Uterus (tissue), 2 donors: ENCODE data around the gene SLFN14.

Source experiments
- CTCF ChIP-seq, 4 experiments: fragments of 200-600 bp in 2 of 4; fragments of 450-650 bp in 2 of 4; sonication (generic) in 2 of 4; IDR thresholded peaks; one replicate each; pipeline ENCODE4 v1.5.1; 2016 to 2019; ENCODE audit warnings: antibody characterized with exemption in 4 of 4, mild to moderate bottlenecking in 2 of 4, moderate library complexity in 1 of 4
- POLR2A ChIP-seq, 2 donors: fragments of 450-650 bp; IDR thresholded peaks; one replicate each; pipeline ENCODE4 v1.6.1; 2016; ENCODE audit warnings: antibody characterized with exemption in 2 of 2, mild to moderate bottlenecking in 1 of 2, moderate library complexity in 1 of 2

- TF ChIP-seq POLR2A (IDR thresholded peaks at IDR 0.05) (no peak), CTCF (IDR thresholded peaks at IDR 0.05) (no peak)
Measured at GRCh38 chr17:35557353-35557752, 3.3 kb downstream of the SLFN14 start.
